K562 (cell line): ENCODE measurements around the gene CCDC117. TPM values are rescaled to one million over a fixed set of nuclear protein-coding genes. Genes with fewer than 3 reads are reported as not detected.

ENCODE experiments used
- ATF7 ChIP-seq: fragments of 450-650 bp; IDR thresholded peaks from 2 replicates; pipeline ENCODE4 v1.7.1; 2014; ENCODE audit warnings: mild to moderate bottlenecking, moderate library complexity
- BCOR ChIP-seq: fragments of 450-650 bp; IDR thresholded peaks from 2 replicates; pipeline ENCODE4 v1.6.1; 2016
- CHD1 ChIP-seq: fragments of 200-600 bp; sonication (generic); IDR thresholded peaks from one replicate; pipeline ENCODE4 v1.6.1; 2012; ENCODE audit warnings: mild to moderate bottlenecking, moderate library complexity, low read length, inconsistent platforms
- DEAF1 ChIP-seq: fragments of 450-650 bp; formaldehyde crosslinking; IDR thresholded peaks from 2 replicates; pipeline ENCODE4 v1.4.0; 2020; ENCODE audit warnings: mild to moderate bottlenecking, moderate library complexity
- EGR1 ChIP-seq: fragments of 450-650 bp; conservative IDR thresholded peaks from 2 replicates; pipeline ENCODE4 v1.6.1; 2017; ENCODE audit warnings: mild to moderate bottlenecking
- HDAC6 ChIP-seq: IDR thresholded peaks from 2 replicates; pipeline ENCODE4 v1.6.1; 2012; ENCODE audit warnings: low read depth, mild to moderate bottlenecking, control low read depth, inconsistent platforms, low read length, moderate library complexity
- HSF4 ChIP-seq: fragments of 250-450 bp; sonication (Bioruptor Pico); IDR thresholded peaks from 2 replicates; pipeline ENCODE4 v2.1.2; 2022; ENCODE audit warnings: mild to moderate bottlenecking, moderate library complexity, borderline replicate concordance
- IFI16 ChIP-seq: fragments of 250-450 bp; sonication (Bioruptor Pico); IDR thresholded peaks from 2 replicates; pipeline ENCODE4 v2.1.2; 2022; ENCODE audit warnings: mild to moderate bottlenecking, inconsistent platforms
- NFIC ChIP-seq: fragments of 450-650 bp; IDR thresholded peaks from 2 replicates; pipeline ENCODE4 v1.6.1; 2017; ENCODE audit warnings: mild to moderate bottlenecking, inconsistent platforms
- NRF1 ChIP-seq, 2 experiments: fragments of 450-650 bp; IDR thresholded peaks in 1 of 2; conservative IDR thresholded peaks in 1 of 2; 2 replicates each; pipeline ENCODE4 v1.6.1; 2014; ENCODE audit warnings: mild to moderate bottlenecking in 2 of 2
- RBFOX2 ChIP-seq: fragments of 200-400 bp; formaldehyde crosslinking; IDR thresholded peaks from 2 replicates; pipeline ENCODE4 v1.6.1; 2017; ENCODE audit warnings: low read depth, mild to moderate bottlenecking, low read length, moderate library complexity
- SAFB ChIP-seq: fragments of 200-400 bp; formaldehyde crosslinking; IDR thresholded peaks from 2 replicates; pipeline ENCODE4 v1.6.1; 2017; ENCODE audit warnings: low read depth, low read length, borderline replicate concordance
- SP1 ChIP-seq: sonication (generic); formaldehyde crosslinking; IDR thresholded peaks from 2 replicates; pipeline ENCODE4 v1.8.1; 2022; ENCODE audit warnings: mild to moderate bottlenecking, missing genetic modification reagents
- ZBTB49 ChIP-seq: sonication (generic); formaldehyde crosslinking; IDR thresholded peaks from 2 replicates; pipeline ENCODE4 v1.8.0; 2022; ENCODE audit warnings: missing genetic modification reagents, mild to moderate bottlenecking, borderline replicate concordance
- ZHX1 ChIP-seq: fragments of 150-350 bp; conservative IDR thresholded peaks from 2 replicates; pipeline ENCODE4 v1.6.1; 2014; ENCODE audit warnings: low read length
- ZNF143 ChIP-seq: sonication (generic); formaldehyde crosslinking; IDR thresholded peaks from 2 replicates; pipeline ENCODE4 v1.9.0; 2022; ENCODE audit warnings: mild to moderate bottlenecking, missing genetic modification reagents
- ZNF23 ChIP-seq: fragments of 250-450 bp; sonication (Bioruptor Pico); IDR thresholded peaks from 2 replicates; pipeline ENCODE4 v1.4.0; 2020; ENCODE audit warnings: mild to moderate bottlenecking
- ZNF408 ChIP-seq: fragments of 250-450 bp; sonication (Bioruptor Pico); IDR thresholded peaks from 2 replicates; pipeline ENCODE4 v1.4.0; 2020; ENCODE audit warnings: low read depth, mild to moderate bottlenecking, moderate library complexity
- ZNF639 ChIP-seq, 2 experiments: fragments of 200-800 bp in 1 of 2; sonication (Bioruptor generic) in 1 of 2; sonication (generic) in 1 of 2; formaldehyde crosslinking in 1 of 2; IDR thresholded peaks in 1 of 2; conservative IDR thresholded peaks in 1 of 2; 2 replicates each; pipeline versions ENCODE4 v1.5.0 to v1.6.1; 2016 to 2020; ENCODE audit warnings: missing compliant biosample characterization in 1 of 2, missing genetic modification characterization in 1 of 2, missing genetic modification reagents in 1 of 2
- ZNF778 ChIP-seq: fragments of 450-650 bp; formaldehyde crosslinking; IDR thresholded peaks from 2 replicates; pipeline ENCODE4 v1.4.0; 2020; ENCODE audit warnings: mild to moderate bottlenecking, moderate library complexity
- polyA plus RNA-seq, 8 experiments: library from polyadenylated mRNA; depleted of rRNA in 4 of 8; stranded (reverse) in 5 of 8; unstranded in 3 of 8; fragments of >200 nt; fragmentation: Nextera tagmentation in 2 of 8; fragmentation: Illumina TruSeq in 1 of 8; extraction: Ambion mirVana in 2 of 8; extraction: Trizol in 1 of 8; gene quantifications; 2 replicates each; pipeline versions ENCODE4 v1.2.1 to v1.2.3, GENCODE V29; 2011 to 2014; ENCODE audit warnings: inconsistent platforms in 1 of 8, missing spikeins in 1 of 8
- total RNA-seq, 7 experiments: library from RNA; depleted of rRNA in 6 of 7; stranded (reverse); fragments of >200 nt in 6 of 7; fragmentation: Illumina TruSeq in 2 of 7; extraction: Trizol in 2 of 7; gene quantifications; 2 replicates each; pipeline versions ENCODE4 v1.2.1 to v1.2.3, GENCODE V29; 2011 to 2021; ENCODE audit warnings: low replicate concordance in 1 of 7

CCDC117 gene
- total and polyA plus RNA-seq, 9 of the 15 experiments (the other 6 are each of a cell fraction or from before 2014, with no cell fraction given): 5.7 to 23.3 (median 15.8) TPM

DNA sequence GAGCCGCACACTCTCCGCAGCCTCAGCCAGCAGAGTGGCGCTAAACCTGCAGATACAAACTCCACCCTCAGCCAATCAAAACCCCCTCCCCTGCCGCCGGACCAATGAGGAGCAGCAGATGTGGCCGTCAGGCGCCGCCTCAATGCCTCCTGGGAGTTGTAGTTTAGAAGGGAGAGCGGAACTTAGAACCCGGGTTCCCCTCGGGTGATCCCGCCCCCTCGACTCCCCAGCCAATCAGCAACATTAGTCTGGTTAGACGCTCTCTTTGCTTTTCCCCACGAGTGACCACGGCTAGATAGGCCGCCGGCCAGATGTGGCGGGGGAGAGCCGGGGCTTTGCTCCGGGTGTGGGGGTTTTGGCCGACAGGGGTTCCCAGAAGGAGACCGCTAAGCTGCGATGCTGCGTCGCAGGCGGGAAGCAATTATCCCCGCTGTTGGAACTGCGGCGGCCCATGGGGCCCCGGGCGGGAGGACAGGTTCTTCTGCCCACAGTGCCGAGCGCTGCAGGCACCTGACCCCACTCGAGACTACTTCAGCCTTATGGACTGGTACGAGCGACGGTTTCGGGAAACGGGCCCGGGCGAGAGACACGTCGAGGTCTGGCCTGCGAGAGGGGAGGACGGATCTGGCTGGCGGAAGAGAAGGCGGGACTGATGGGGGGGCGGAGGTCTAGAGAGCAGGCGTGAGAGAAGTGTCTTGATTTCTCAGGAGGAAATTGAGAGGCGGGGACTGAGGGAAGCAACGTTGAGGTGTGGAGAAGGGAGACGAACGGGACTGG, 30.5 kb upstream of the CCDC117 start, which contains the start of the genes CHEK2 and HSCB (continued):
- TF ChIP-seq ZHX1 (no peak), SP1 (CRISPR knock-in tag) (peak; percentile 70), ZNF778 (CRISPR knock-in tag) (no peak), EGR1 (peak; percentile 28), IFI16 (CRISPR knock-in tag) (no peak), ZNF143 (CRISPR knock-in tag) (peak; percentile 89), RBFOX2 (peak; percentile 80), ZNF23 (no peak), SAFB (peak; percentile 64; the same call in 1 of the 2 replicates), HDAC6 (no peak), DEAF1 (CRISPR knock-in tag) (no peak), CHD1 (peak; percentile 64), BCOR (peak; percentile 17; the same call in 1 of the 2 replicates), ATF7 (peak; percentile 81), NRF1 (conservative IDR thresholded peaks at IDR 0.05 in 1 of 2, IDR thresholded peaks at IDR 0.05 in 1 of 2) (peak; percentile 47 to 62), HSF4 (CRISPR knock-in tag) (no peak), ZNF639 (CRISPR knock-in tag; conservative IDR thresholded peaks at IDR 0.05 in 1 of 2, IDR thresholded peaks at IDR 0.05 in 1 of 2) (peak in 1 of 2 experiments; percentile 42; a peak in 1 of 4 replicates), NFIC (peak; percentile 48), ZNF408 (CRISPR knock-in tag) (no peak), ZBTB49 (no peak)
